BE2C (cell line): Measurements from ENCODE around the gene RNLS.

Experiments
- DNase-seq: peaks from one replicate; pipeline ENCODE4 v3.0.0-alpha.2; 2020
- H3K27me3 ChIP-seq: fragments of 250-450 bp; sonication (Bioruptor Pico); 2 replicates; pipeline ENCODE4 v1.5.1; 2020; ENCODE audit warnings: mild to moderate bottlenecking
- H3K36me3 ChIP-seq: fragments of 250-450 bp; sonication (Bioruptor Pico); 2 replicates; pipeline ENCODE4 v1.5.1; 2020; ENCODE audit warnings: mild to moderate bottlenecking
- H3K4me1 ChIP-seq: fragments of 250-450 bp; sonication (Bioruptor Pico); 2 replicates; pipeline ENCODE4 v1.5.1; 2020
- H3K4me3 ChIP-seq: 2 replicates; pipeline ENCODE4 v1.5.1; 2011; ENCODE audit warnings: low read depth, low read length
- H3K9me3 ChIP-seq: fragments of 250-450 bp; sonication (Bioruptor Pico); 2 replicates; pipeline ENCODE4 v1.5.1; 2020
- TF ChIP-seq, protein P1 (sequence below): IDR thresholded peaks from 2 replicates; pipeline ENCODE4 v1.5.1; 2012; ENCODE audit warnings: mild to moderate bottlenecking, low read depth, low read length

The RNLS gene

DNA sequence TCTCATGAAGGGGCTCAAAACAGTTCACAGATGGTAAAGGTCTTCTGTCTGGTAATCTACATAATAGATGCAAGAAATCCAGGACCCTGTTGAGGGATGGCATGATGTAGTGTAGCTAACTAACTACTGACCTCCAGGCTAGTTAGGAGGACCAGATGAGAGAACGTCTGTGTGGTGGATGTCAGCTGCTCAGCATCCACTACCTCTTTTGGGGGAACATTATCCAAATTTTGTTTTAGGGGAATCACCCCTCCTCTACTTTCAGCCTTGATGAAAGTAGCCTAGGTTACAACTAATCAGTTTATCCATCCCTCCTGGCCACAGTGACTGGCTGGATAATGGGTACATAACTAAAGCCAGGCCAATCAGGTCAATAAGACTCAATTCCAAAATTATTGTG is 246.0 kb downstream of the RNLS start:
- Histone ChIP-seq H3K36me3 (no peaks in the 10 kb centered on the region), H3K4me3 (no peak overlapping the region), H3K4me1 (no peaks in the 10 kb centered on the region), H3K9me3 (no peaks in the 10 kb centered on the region), H3K27me3 (no peaks in the 10 kb centered on the region)
- TF ChIP-seq, protein P1, sequence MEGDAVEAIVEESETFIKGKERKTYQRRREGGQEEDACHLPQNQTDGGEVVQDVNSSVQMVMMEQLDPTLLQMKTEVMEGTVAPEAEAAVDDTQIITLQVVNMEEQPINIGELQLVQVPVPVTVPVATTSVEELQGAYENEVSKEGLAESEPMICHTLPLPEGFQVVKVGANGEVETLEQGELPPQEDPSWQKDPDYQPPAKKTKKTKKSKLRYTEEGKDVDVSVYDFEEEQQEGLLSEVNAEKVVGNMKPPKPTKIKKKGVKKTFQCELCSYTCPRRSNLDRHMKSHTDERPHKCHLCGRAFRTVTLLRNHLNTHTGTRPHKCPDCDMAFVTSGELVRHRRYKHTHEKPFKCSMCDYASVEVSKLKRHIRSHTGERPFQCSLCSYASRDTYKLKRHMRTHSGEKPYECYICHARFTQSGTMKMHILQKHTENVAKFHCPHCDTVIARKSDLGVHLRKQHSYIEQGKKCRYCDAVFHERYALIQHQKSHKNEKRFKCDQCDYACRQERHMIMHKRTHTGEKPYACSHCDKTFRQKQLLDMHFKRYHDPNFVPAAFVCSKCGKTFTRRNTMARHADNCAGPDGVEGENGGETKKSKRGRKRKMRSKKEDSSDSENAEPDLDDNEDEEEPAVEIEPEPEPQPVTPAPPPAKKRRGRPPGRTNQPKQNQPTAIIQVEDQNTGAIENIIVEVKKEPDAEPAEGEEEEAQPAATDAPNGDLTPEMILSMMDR, result no peak
- no peak for DNase-seq

GRCh38 chr10:88336334-88336733 is 246.8 kb downstream of the RNLS start:
- Histone ChIP-seq H3K36me3 (no peaks in the 10 kb centered on the region), H3K9me3 (no peaks in the 10 kb centered on the region), H3K27me3 (no peaks in the 10 kb centered on the region), H3K4me1 (no peaks in the 10 kb centered on the region), H3K4me3 (no peak overlapping the region)
- no peak for DNase-seq
- TF ChIP-seq, protein P1, result no peak

GRCh38 chr10:88333248-88333630 is 249.9 kb downstream of the RNLS start:
- Histone ChIP-seq H3K4me1 (no peaks in the 10 kb centered on the region), H3K9me3 (no peaks in the 10 kb centered on the region), H3K4me3 (no peak overlapping the region), H3K27me3 (no peaks in the 10 kb centered on the region), H3K36me3 (no peaks in the 10 kb centered on the region)
- TF ChIP-seq, protein P1, result no peak
- DNase-seq, result no peak

GRCh38 chr10:88332503-88333247 is 250.4 kb downstream of the RNLS start:
- no peak overlapping the region for H3K4me3 ChIP-seq
- no peaks in the 10 kb centered on the region for H3K27me3 ChIP-seq
- DNase-seq, result no peak
- H3K9me3 ChIP-seq, result no peaks in the 10 kb centered on the region
- H3K4me1 ChIP-seq, result no peaks in the 10 kb centered on the region
- TF ChIP-seq, protein P1, result no peak
- no peaks in the 10 kb centered on the region for H3K36me3 ChIP-seq

DNA sequence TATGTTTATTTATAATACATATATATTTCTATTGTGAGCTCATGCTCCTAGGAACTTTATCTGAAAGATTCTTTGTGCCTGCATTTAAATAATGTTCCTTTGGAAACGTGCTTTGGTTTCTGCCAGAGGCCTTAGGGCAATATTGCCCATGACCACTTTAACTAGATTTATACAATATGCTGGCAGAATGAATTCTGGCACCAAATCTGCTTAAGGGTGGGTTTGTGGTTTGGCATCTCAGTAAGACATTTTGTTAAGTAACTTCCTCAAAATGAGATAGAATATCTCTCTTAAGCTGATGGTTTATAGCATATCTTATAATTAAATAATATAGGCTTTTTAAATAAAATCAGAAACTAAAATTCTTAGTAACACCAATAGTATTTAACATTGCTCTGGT is 252.9 kb downstream of the RNLS start:
- Histone ChIP-seq H3K9me3 (no peaks in the 10 kb centered on the region), H3K4me3 (no peak overlapping the region), H3K36me3 (no peaks in the 10 kb centered on the region), H3K4me1 (no peaks in the 10 kb centered on the region), H3K27me3 (no peaks in the 10 kb centered on the region)
- no peak for DNase-seq
- TF ChIP-seq, protein P1, result no peak

GRCh38 chr10:88322324-88323063 is 260.6 kb downstream of the RNLS start:
- no peaks in the 10 kb centered on the region for H3K4me1 ChIP-seq
- DNase-seq, result no peak
- H3K9me3 ChIP-seq, result no peaks in the 10 kb centered on the region; the same call in 1 of the 2 replicates
- no peaks in the 10 kb centered on the region for H3K36me3 ChIP-seq
- H3K4me3 ChIP-seq, result no peak overlapping the region
- no peaks in the 10 kb centered on the region for H3K27me3 ChIP-seq
- TF ChIP-seq, protein P1, result no peak
